Suppressor macrophage treated with lipopolysaccharide for 4 hours (primary cell): ENCODE data around the gene DMD.
"Not testable (repeated sequence)": the region's sequence is repeated elsewhere in the genome, so short reads cannot be mapped to it uniquely, and the experiment has no call there.

Experiments
- DNase-seq: peaks from one replicate; pipeline ENCODE4 v3.0.0-alpha.2; 2020

Gene DMD

DNA sequence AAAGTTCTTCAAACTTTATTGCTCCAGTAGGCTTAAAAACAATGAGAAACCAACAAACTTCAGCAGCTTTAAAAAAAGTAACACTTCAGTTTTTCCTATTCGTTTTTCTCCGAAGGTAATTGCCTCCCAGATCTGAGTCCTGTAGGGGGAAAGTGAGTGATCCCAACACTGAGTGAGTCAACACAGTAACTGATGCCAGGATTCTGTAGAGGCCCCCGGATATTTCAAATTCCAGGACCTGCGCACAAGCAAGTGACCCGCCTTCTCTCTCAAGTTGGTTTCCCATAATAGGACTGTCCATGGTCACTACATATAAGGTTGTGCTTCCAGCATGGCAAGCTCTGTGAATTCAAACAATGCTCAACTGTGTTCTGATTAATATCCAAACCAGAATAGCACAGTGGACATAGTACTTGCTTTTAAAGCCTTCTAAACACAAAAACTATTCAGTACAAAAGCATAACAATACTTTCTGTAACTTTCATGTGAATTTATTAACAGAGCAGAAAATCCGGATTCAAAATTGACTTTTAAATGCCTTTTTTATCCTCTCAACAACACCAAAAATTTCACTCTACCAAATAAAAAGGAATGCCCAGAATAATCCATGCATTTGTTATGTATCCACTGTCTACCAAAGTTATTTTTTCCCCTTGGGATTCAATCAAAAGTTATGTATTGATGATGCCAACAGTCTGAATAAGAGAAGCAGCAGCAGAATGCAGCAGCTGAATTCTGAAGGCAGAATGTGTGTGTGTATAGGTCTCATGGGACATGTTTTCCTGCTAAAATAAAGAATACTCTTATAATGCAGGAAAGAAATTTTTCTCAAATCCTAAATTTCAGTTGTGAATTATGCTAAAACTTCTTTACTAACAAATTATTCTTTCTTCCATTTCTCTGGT is at the start of gene DMD:
Gene DMD (minus strand): TSS at position 194 of the 905 bp plus-strand sequence. CDS start 237 bp downstream, outside the sequence.
- DNase-seq, result no peak

GRCh38 chrX:33252306-33252825 is 41.0 kb upstream of the DMD start:
- no peak for DNase-seq

DNA sequence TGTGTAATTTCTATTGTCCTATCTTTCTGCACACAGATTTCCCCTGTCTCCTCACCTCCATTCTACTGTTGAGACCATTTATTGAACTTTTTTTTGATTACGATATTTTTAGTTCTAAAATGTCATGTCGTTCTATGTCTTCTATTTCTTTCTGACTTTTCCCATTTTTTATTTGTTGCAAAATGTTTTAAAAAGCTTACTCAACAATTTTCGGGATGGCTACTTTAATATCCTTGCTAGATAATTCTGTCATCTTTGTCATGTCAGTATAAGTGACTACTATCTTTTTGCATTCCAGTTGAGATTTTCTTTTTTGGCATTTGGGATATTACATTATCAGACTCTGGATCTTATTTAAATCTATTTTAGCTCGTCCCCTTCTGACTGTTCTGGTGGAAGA is 7.5 kb upstream of the DMD start:
- DNase-seq, result no peak

- DNase-seq, result no peak
These were observed 1.2 kb downstream of the DMD start for GRCh38 chrX:33210156-33210555.

DNA sequence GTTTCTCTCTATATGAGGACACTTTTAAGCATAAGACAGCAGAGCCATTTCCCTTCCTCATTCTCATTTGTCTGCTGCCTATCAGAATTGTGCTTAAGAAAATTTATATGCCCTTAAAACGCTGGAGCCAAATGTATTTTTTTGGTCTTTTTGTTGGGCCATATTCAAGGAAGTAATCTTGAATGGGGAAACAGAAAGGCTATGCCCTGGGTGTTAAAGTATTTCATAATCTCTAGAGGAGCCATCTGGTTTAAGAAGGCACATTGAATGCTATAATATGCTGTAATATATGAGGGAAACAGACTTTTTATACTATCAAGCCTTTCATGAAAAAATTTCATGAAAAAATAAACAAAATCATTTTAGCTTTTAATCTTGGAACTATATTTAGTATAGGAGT is 4.3 kb downstream of the DMD start:
- DNase-seq, result no peak

GRCh38 chrX:33205321-33205720 is 6.0 kb downstream of the DMD start:
- DNase-seq, result no peak

DNA sequence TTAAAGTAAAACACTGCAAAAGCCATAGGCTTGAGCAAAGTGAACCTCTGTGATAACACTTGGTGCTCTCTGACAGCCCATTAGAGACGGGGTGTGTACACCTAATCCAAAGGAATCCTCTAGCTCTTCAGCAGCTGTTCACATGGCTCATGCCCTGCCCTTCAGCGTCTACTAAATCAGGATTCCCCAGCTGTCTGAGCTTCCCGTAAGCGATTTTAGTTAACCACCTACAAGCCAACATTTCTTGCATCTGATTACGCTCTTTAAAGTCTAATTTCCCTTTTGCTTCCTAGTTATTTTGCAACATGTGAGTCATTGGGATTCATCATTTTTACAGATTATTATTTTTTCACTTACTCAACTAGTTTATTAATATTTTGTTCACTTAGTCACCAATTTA is 6.5 kb downstream of the DMD start:
- DNase-seq, result no peak

DNA sequence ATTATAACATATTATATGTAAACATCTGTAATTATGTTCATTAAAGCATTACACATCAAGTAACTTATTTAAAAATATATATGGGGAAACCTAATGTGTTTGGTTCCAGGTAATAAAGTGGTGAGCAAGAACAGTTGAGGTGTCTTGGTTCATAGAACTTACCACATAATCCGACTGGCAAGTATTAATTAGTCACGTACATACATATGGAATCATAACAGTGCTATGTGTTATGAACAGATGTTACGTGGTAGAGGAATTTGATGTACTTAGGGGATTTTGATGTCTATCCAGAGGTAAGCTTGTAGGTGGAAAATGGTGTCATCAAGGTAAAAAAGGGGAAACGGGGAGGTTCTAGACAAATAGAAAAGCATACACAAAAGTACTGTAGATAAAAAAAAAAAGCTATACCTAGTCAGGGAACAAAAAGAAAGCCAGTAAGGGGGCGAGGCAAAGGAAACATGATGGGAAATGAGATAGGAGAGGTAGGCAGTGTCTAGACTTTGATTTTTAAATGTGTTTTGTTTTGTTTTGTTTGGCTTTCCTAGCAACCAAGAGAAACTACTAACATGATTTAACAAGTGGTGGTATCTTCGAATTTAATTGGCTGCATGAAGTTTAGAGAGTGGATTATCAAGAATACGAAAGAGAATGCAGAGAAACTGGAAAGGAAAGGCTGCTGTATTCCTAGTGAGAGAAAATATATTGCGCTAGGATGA is 12.6 kb downstream of the DMD start:
- no peak for DNase-seq

DNA sequence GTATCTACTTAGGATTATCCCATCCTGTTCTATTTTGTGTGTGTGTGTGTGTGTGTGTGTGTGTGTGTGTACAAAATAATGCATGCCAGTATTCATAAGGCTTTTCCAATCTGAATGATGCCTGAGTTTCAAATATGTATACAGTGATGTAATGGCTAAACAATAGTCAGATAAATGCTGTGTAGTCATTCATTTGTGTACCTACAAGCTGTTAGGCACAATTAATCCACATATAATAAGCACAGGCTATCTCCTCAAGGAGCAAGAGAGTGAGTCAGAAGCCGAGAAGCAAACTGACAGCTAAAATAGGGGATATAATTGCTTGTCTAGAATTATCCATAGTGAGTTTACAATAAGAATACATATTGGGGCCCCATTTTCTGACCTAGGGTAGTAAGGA is 15.7 kb downstream of the DMD start:
- DNase-seq, result no peak

DNA sequence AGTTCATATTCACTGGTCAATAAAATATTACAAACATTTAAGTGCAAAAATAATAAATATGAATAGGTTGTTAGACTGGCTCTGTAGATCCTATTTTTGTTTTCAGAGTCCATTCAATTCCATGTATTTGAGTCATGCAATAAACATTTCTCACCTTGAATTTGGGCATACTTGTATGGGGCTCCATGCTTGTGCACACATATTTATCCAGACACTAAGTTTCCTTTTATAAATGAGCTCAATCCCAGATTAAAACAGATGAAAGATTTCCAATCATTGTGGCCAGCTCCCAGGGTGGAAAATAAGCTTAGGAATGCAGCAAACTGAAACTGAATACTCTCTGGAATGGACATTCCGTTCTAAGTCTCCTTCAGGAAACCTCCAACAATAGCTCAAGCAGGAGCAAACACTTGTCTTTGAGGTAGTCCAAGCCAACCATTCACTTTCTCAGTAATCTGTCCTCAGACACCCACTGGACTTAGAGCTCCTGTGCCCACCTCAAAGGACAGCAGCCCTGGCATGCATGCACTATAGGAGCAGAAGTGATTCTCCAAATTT is 16.4 kb downstream of the DMD start:
- no peak for DNase-seq

DNA sequence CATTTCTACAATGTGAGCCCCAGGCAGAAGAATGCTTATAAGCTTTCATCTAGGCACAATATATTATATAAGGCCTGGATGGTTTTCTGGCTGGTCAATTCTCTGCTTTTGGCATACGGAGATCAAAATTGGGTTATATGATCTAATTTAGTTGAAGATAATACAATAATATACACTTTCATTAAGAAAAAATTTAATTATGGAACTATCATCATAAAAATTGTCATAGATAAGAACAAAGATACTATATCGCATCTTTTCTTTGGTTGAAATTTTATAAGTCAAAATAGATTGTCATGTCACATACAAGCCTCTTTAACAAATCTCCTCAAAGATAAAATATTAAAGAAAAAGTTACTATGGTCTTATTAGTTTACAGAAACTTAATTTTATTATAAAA is 17.1 kb downstream of the DMD start:
- no peak for DNase-seq

DNA sequence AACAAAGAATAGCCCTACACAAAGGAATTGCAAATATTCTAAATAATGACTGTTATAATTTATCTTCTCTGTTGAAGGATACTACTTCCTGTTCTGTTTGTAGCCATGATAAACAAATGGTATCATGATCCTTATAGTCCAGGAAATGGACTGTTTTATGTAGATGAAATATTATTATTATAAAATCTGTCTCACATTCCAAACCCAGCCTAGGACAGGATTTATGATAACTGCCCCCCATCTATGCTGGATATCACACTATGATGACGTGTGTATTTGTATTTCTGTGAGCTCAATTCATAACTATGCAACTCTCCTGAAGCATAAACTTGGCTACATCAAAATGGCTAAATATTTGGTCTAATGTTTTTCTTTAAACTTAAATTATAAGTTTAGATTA is 21.3 kb downstream of the DMD start:
- no peak for DNase-seq

DNA sequence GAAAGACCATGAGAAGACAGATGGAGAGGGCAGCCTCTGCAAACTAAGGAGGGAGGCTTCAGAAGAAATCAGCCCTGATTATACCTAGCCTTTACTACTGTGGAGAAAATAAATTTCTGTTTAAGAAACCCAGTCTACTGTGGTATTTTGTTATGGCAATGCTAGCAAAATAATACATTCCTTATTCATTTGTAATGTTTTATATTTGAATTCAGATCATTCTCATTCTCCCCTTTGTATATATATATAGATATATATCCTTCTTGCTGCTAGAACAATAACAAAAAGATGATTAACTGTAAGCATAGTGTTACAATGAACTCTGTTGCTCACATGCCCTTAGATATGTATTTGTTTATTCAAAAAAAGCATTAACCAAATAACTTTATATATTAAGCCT is 22.5 kb downstream of the DMD start:
- DNase-seq, result no peak

GRCh38 chrX:33188286-33188685 is 23.1 kb downstream of the DMD start:
- DNase-seq, result no peak

DNA sequence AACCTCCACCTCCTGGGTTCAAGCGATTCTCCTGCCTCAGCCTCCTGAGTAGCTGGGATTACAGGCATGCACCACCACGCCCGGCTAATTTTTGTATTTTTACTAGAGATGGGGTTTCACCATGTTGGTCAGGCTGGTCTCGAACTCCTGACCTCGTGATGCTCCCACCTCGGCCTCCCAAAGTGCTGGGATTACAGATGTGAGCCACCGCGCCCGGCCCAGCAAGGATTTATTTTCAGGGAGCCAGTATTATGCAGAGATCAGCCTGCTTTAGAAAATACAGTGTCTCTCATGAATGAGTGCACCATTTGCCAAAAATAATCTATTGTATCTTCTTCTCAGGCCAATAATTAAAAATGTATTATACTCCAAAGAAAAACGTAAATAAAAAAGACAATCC is 26.5 kb downstream of the DMD start:
- DNase-seq, result not testable (repeated sequence)

DNA sequence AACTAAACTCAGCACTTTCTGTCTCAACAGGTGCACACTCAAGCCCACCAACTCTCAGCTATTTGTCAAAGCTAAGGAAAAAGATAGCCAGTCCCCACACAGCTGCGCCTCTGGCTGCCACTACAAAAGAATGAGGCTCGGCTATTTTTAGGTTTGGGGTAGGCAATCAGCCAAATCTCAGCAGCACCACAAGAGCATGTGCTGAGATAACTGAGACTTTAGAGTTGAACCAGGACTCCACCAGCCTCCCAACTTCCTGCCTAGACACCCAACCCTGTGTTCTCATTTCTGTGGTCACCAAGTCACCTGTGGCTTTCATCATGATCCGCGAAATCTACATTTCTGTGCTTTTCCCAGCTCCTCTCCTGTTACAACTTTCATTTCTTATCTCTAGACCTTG is 28.0 kb downstream of the DMD start:
- no peak for DNase-seq

DNA sequence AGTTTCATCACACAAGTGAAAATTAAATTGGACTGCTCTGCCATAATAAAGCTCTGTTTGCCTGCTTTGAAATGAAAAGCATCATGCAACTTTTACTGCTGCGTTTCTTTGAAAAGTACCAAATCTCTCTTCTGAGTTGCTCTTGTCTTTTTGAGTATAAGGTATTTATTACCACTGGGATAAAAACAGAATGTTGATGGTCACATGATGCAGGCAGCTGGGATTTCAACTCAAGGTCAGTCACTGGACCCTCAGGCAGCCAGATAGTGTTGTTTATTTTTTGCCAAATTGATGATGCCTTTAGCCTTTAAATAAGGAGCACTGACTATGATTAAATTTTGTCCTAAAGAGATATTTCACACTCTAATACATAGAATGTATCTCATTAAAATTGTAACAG is 32.7 kb downstream of the DMD start:
- DNase-seq, result no peak

- no peak for DNase-seq
These were observed 33.1 kb downstream of the DMD start for GRCh38 chrX:33178218-33178617.

GRCh38 chrX:33175201-33175600 is 36.1 kb downstream of the DMD start:
- no peak for DNase-seq

DNA sequence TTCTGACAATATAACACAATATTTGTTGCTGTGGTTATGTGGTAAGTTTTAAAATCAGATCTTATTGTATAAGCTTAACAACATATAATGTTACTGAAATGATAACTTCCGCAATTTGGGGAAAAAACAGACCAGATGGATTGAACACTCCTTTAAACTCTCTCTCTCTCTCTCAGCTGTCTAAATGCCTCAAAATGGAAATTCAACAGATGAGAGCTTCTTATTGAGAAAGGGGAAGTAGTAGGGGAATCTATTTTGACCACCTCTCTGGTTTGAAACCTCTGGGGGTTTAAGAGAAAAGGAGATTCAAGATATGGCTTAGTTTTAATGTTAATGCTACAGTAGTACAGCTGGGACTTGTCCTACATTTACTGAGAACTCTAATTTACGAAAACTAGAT is 40.3 kb downstream of the DMD start:
- DNase-seq, result no peak

GRCh38 chrX:33161829-33162228 is 49.5 kb downstream of the DMD start:
- no peak for DNase-seq

DNA sequence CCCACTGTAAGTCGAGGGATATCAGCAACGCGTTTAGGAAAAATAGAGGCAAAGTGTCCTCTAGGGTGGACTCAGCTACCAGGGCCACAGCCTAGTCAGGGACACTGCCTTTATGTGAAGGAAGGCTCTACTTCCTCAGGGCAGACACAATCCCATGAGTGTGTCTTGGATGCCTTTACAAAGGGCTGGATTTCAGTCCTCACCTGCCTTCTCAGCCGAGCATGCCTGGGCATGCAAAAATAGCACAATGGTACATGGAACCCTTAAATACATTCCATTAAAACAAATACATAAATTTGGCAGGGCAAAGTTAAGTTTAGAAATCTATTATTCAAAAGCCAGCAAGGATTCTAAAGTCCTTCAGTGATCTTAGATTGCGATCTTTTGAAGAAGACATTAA is 51.1 kb downstream of the DMD start:
- no peak for DNase-seq

- DNase-seq, result no peak
These were observed 55.1 kb downstream of the DMD start for GRCh38 chrX:33156152-33156726.
